T-helper 17 cell (primary cell): Measurements from ENCODE around the gene ARRDC2. TPM values are rescaled to one million over a fixed set of nuclear protein-coding genes. Genes with fewer than 3 reads are reported as not detected.
A peak's percentile ranks its signal among the peaks of the same experiment; 100 is the strongest.

Experiments used
- ATAC-seq: fragments of 150-1000 bp; cut with Tn5 transposase; 2 replicates; pipeline ENCODE4 v1.10.0; 2021; ENCODE audit warnings: mild to moderate bottlenecking, moderate library complexity
- DNase-seq, 3 donors: peaks; one replicate each; pipeline versions ENCODE4 v3.0.0 to v3.0.0-alpha.2; 2020 to 2021
- H3K9me3 ChIP-seq: one replicate; pipeline ENCODE4 v1.7.0; 2013; ENCODE audit warnings: low read length, mild to moderate bottlenecking; ENCODE audit not compliant: control insufficient read depth, poor library complexity, severe bottlenecking
- H3K27ac Mint-ChIP-seq: one replicate; pipeline ENCODE4 v1.8.0; 2022; ENCODE audit warnings: mild to moderate bottlenecking, moderate library complexity, mixed read lengths
- H3K27me3 Mint-ChIP-seq: one replicate; pipeline ENCODE4 v1.8.0; 2022; ENCODE audit warnings: mixed read lengths
- H3K36me3 Mint-ChIP-seq: one replicate; pipeline ENCODE4 v1.8.0; 2022; ENCODE audit warnings: low read depth, mixed read lengths
- H3K4me1 Mint-ChIP-seq: one replicate; pipeline ENCODE4 v1.8.0; 2022; ENCODE audit warnings: mild to moderate bottlenecking, mixed read lengths
- H3K4me3 Mint-ChIP-seq: one replicate; pipeline ENCODE4 v1.8.0; 2022; ENCODE audit warnings: mild to moderate bottlenecking, moderate library complexity, mixed read lengths
- total RNA-seq, 4 donors: library from RNA in 2 of 4; stranded (reverse) in 2 of 4; gene quantifications; one replicate each; pipeline ENCODE4 v1.2.3 and lab custom pipeline; 2022 to 2026

Gene ARRDC2
- total RNA-seq (100 to 1,000 TPM; 165 to 166 TPM), total RNA-seq (lab: John Stamatoyannopoulos, UW) (163 to 180 reads per million in 2 donors)

GRCh38 chr19:18007917-18008673 is at the start of gene ARRDC2:
Gene ARRDC2 (plus strand): TSS chr19:18008170. CDS start chr19:18008311, 141 bp downstream.
- H3K27ac Mint-ChIP-seq, result peak within 1 kb of the TSS; percentile 99
- H3K36me3 Mint-ChIP-seq, result peaks cover 2% of the 10 kb centered on the region
- no peaks in the 10 kb centered on the region for H3K27me3 Mint-ChIP-seq
- H3K4me1 Mint-ChIP-seq, result peaks cover 21% of the 10 kb centered on the region
- DNase-seq (peak; percentile 79 to 86 (median 84)), ATAC-seq (peak; percentile 81)
- no peaks in the 10 kb centered on the region for H3K9me3 ChIP-seq
- H3K4me3 Mint-ChIP-seq, result peak within 1 kb of the TSS; percentile 97

GRCh38 chr19:17963936-17964691 is 43.9 kb upstream of the ARRDC2 start:
- Mint-ChIP-seq H3K4me3 (no peak overlapping the region), H3K4me1 (peaks cover 3% of the 10 kb centered on the region), H3K27me3 (peaks cover 41% of the 10 kb centered on the region), H3K27ac (no peak overlapping the region), H3K36me3 (peaks cover 7% of the 10 kb centered on the region)
- H3K9me3 ChIP-seq, result no peaks in the 10 kb centered on the region
- DNase-seq, result no peak
- ATAC-seq, result no peak

GRCh38 chr19:17965370-17966128 is 42.4 kb upstream of the ARRDC2 start:
- no peak for ATAC-seq
- H3K36me3 Mint-ChIP-seq, result peaks cover 7% of the 10 kb centered on the region
- DNase-seq, result no peak
- H3K4me1 Mint-ChIP-seq, result peaks cover 3% of the 10 kb centered on the region
- no peak overlapping the region for H3K27ac Mint-ChIP-seq
- no peak overlapping the region for H3K4me3 Mint-ChIP-seq
- peaks cover 46% of the 10 kb centered on the region for H3K27me3 Mint-ChIP-seq
- H3K9me3 ChIP-seq, result no peaks in the 10 kb centered on the region

GRCh38 chr19:17966129-17966483 is 41.9 kb upstream of the ARRDC2 start:
- no peak for DNase-seq
- Mint-ChIP-seq H3K4me3 (no peak overlapping the region), H3K36me3 (peaks cover 7% of the 10 kb centered on the region), H3K27ac (no peak overlapping the region), H3K27me3 (peaks cover 46% of the 10 kb centered on the region), H3K4me1 (peaks cover 3% of the 10 kb centered on the region)
- no peak for ATAC-seq
- no peaks in the 10 kb centered on the region for H3K9me3 ChIP-seq

GRCh38 chr19:17966550-17967256 is 41.3 kb upstream of the ARRDC2 start, which contains the start of gene KCNN1:
Gene KCNN1 (plus strand): TSS chr19:17967107. CDS start chr19:17973889, 6,782 bp downstream.
- ATAC-seq (peak; percentile 41), DNase-seq (no peak)
- H3K27me3 Mint-ChIP-seq, result peaks cover 46% of the 10 kb centered on the region
- peak within 1 kb of the TSS; percentile 73 for H3K4me3 Mint-ChIP-seq
- H3K27ac Mint-ChIP-seq, result no peak within 1 kb of the TSS
- peaks cover 3% of the 10 kb centered on the region for H3K4me1 Mint-ChIP-seq
- peaks cover 7% of the 10 kb centered on the region for H3K36me3 Mint-ChIP-seq
- no peaks in the 10 kb centered on the region for H3K9me3 ChIP-seq

GRCh38 chr19:17967257-17968051 is 40.5 kb upstream of the ARRDC2 start:
- H3K9me3 ChIP-seq, result no peaks in the 10 kb centered on the region
- peaks cover 7% of the 10 kb centered on the region for H3K36me3 Mint-ChIP-seq
- DNase-seq (no peak), ATAC-seq (peak; percentile 14)
- H3K27me3 Mint-ChIP-seq, result peaks cover 48% of the 10 kb centered on the region
- H3K27ac Mint-ChIP-seq, result no peak overlapping the region
- peaks cover 3% of the 10 kb centered on the region for H3K4me1 Mint-ChIP-seq
- H3K4me3 Mint-ChIP-seq, result peak overlapping the region; percentile 73

GRCh38 chr19:17968362-17968761 is 39.6 kb upstream of the ARRDC2 start:
- Mint-ChIP-seq H3K27ac (no peak overlapping the region), H3K4me1 (peaks cover 3% of the 10 kb centered on the region), H3K27me3 (peaks cover 51% of the 10 kb centered on the region), H3K4me3 (no peak overlapping the region), H3K36me3 (peaks cover 7% of the 10 kb centered on the region)
- no peaks in the 10 kb centered on the region for H3K9me3 ChIP-seq
- DNase-seq (no peak), ATAC-seq (no peak)

- H3K9me3 ChIP-seq, result no peaks in the 10 kb centered on the region
- peaks cover 7% of the 10 kb centered on the region for H3K36me3 Mint-ChIP-seq
- ATAC-seq, result no peak
- H3K27me3 Mint-ChIP-seq, result peaks cover 42% of the 10 kb centered on the region
- H3K4me1 Mint-ChIP-seq, result peaks cover 3% of the 10 kb centered on the region
- no peak for DNase-seq
- H3K27ac Mint-ChIP-seq, result no peak overlapping the region
- no peak overlapping the region for H3K4me3 Mint-ChIP-seq
Observed at GRCh38 chr19:17969096-17969792, 38.7 kb upstream of the ARRDC2 start.

GRCh38 chr19:17972230-17972629 is 35.7 kb upstream of the ARRDC2 start:
- peaks cover 17% of the 10 kb centered on the region for H3K27me3 Mint-ChIP-seq

GRCh38 chr19:17973759-17974158 is 34.2 kb upstream of the ARRDC2 start:
- peaks cover 11% of the 10 kb centered on the region for H3K27me3 Mint-ChIP-seq
- no peak overlapping the region for H3K27ac Mint-ChIP-seq
- H3K4me1 Mint-ChIP-seq, result no peaks in the 10 kb centered on the region
- H3K4me3 Mint-ChIP-seq, result no peak overlapping the region
- no peaks in the 10 kb centered on the region for H3K9me3 ChIP-seq
- ATAC-seq (no peak), DNase-seq (no peak)
- H3K36me3 Mint-ChIP-seq, result no peaks in the 10 kb centered on the region

More at GRCh38 chr19:17972230-17972629, 35.7 kb upstream of the ARRDC2 start:
- H3K27ac Mint-ChIP-seq, result no peak overlapping the region
- no peaks in the 10 kb centered on the region for H3K4me1 Mint-ChIP-seq
- H3K9me3 ChIP-seq, result no peaks in the 10 kb centered on the region
- ATAC-seq, result no peak
- no peaks in the 10 kb centered on the region for H3K36me3 Mint-ChIP-seq
- no peak for DNase-seq
- no peak overlapping the region for H3K4me3 Mint-ChIP-seq

- no peak overlapping the region for H3K27ac Mint-ChIP-seq
- H3K9me3 ChIP-seq, result no peaks in the 10 kb centered on the region
- no peaks in the 10 kb centered on the region for H3K36me3 Mint-ChIP-seq
- H3K4me1 Mint-ChIP-seq, result no peaks in the 10 kb centered on the region
- H3K4me3 Mint-ChIP-seq, result no peak overlapping the region
- peaks cover 9% of the 10 kb centered on the region for H3K27me3 Mint-ChIP-seq
- no peak for DNase-seq
- no peak for ATAC-seq
Observed at GRCh38 chr19:17974551-17974950, 33.4 kb upstream of the ARRDC2 start.
